ENCODE measurements around the gene GPRC5C. TPM values are rescaled to one million over a fixed set of nuclear protein-coding genes. Genes with fewer than 3 reads are reported as not detected.

The GPRC5C gene
- total and polyA plus RNA-seq, 2 of the 13 experiments (the other 11 are each of a cell fraction or from before 2014, with no cell fraction given): 85.6 to 300 TPM

DNA sequence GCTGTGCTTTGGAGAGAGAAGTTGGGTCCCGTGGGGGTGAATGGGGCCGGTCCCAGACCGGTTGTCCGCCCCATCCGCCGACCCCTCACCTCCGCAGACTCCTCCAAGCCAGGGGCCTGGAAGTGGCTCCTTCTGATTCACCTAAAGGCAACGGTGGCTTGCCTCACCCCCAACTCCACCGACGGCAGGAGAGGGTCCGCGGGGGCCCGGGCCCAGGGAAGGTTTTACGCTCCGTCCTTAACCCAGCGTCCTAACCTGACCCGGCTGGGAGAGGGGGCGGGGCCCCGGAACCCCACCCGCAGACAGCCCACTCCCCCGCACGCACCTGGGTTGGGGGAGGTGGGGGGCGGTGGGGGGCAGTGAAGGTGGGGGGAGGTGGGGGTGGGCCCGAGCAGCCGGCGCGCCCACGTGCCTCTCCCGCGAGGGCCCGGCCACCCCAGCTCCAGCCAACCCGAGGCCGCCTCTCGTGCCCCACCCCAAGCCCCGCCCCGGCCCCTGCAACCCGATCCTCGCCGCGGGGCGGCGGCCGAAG is 21.8 kb downstream of the GPRC5C start (continued):
- TF ChIP-seq CREB1 (IDR thresholded peaks at IDR 0.05) (no peak), CREB1 (CRISPR knock-in tag; IDR thresholded peaks at IDR 0.05) (no peak), KLF9 (CRISPR knock-in tag; IDR thresholded peaks at IDR 0.05; ENCODE audit: low read depth) (no peak), DPF2 (CRISPR knock-in tag; IDR thresholded peaks at IDR 0.05; ENCODE audit: borderline replicate concordance, low read depth) (no peak), TOE1 (CRISPR knock-in tag; IDR thresholded peaks at IDR 0.05) (no peak), ZNF10 (CRISPR knock-in tag; IDR thresholded peaks at IDR 0.05; ENCODE audit: borderline replicate concordance, low read depth) (no peak), CCDC6 (CRISPR knock-in tag; IDR thresholded peaks at IDR 0.05) (0 out of 2 replicates have a peak, but pooled peaks have one; percentile 71), MLLT10 (CRISPR knock-in tag; IDR thresholded peaks at IDR 0.05) (no peak), ZKSCAN5 (CRISPR knock-in tag; IDR thresholded peaks at IDR 0.05) (no peak), PHB2 (IDR thresholded peaks at IDR 0.05; ENCODE audit: partially characterized antibody) (no peak), ZNF367 (CRISPR knock-in tag; IDR thresholded peaks at IDR 0.05; ENCODE audit: borderline replicate concordance) (0 out of 2 replicates have a peak, but pooled peaks have one; percentile 3), NONO (IDR thresholded peaks at IDR 0.05) (no peak), NONO (CRISPR knock-in tag; conservative IDR thresholded peaks at IDR 0.05) (peak; percentile 30; the same call in 1 of the 2 replicates), GTF3A (CRISPR knock-in tag; conservative IDR thresholded peaks at IDR 0.05) (no peak), TBL1XR1 (IDR thresholded peaks at IDR 0.05; ENCODE audit: borderline replicate concordance, low read length, partially characterized antibody) (no peak)
- TF ChIP-seq, protein P1, sequence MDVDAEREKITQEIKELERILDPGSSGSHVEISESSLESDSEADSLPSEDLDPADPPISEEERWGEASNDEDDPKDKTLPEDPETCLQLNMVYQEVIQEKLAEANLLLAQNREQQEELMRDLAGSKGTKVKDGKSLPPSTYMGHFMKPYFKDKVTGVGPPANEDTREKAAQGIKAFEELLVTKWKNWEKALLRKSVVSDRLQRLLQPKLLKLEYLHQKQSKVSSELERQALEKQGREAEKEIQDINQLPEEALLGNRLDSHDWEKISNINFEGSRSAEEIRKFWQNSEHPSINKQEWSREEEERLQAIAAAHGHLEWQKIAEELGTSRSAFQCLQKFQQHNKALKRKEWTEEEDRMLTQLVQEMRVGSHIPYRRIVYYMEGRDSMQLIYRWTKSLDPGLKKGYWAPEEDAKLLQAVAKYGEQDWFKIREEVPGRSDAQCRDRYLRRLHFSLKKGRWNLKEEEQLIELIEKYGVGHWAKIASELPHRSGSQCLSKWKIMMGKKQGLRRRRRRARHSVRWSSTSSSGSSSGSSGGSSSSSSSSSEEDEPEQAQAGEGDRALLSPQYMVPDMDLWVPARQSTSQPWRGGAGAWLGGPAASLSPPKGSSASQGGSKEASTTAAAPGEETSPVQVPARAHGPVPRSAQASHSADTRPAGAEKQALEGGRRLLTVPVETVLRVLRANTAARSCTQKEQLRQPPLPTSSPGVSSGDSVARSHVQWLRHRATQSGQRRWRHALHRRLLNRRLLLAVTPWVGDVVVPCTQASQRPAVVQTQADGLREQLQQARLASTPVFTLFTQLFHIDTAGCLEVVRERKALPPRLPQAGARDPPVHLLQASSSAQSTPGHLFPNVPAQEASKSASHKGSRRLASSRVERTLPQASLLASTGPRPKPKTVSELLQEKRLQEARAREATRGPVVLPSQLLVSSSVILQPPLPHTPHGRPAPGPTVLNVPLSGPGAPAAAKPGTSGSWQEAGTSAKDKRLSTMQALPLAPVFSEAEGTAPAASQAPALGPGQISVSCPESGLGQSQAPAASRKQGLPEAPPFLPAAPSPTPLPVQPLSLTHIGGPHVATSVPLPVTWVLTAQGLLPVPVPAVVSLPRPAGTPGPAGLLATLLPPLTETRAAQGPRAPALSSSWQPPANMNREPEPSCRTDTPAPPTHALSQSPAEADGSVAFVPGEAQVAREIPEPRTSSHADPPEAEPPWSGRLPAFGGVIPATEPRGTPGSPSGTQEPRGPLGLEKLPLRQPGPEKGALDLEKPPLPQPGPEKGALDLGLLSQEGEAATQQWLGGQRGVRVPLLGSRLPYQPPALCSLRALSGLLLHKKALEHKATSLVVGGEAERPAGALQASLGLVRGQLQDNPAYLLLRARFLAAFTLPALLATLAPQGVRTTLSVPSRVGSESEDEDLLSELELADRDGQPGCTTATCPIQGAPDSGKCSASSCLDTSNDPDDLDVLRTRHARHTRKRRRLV (CRISPR knock-in tag; IDR thresholded peaks at IDR 0.05): peak; percentile 15; the same call in 1 of the 2 replicates
- TF ChIP-seq, protein P2, sequence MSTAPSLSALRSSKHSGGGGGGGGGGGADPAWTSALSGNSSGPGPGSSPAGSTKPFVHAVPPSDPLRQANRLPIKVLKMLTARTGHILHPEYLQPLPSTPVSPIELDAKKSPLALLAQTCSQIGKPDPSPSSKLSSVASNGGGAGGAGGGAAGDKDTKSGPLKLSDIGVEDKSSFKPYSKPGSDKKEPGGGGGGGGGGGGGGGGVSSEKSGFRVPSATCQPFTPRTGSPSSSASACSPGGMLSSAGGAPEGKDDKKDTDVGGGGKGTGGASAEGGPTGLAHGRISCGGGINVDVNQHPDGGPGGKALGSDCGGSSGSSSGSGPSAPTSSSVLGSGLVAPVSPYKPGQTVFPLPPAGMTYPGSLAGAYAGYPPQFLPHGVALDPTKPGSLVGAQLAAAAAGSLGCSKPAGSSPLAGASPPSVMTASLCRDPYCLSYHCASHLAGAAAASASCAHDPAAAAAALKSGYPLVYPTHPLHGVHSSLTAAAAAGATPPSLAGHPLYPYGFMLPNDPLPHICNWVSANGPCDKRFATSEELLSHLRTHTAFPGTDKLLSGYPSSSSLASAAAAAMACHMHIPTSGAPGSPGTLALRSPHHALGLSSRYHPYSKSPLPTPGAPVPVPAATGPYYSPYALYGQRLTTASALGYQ (CRISPR knock-in tag; IDR thresholded peaks at IDR 0.05): no peak
- TF ChIP-seq, protein P3, sequence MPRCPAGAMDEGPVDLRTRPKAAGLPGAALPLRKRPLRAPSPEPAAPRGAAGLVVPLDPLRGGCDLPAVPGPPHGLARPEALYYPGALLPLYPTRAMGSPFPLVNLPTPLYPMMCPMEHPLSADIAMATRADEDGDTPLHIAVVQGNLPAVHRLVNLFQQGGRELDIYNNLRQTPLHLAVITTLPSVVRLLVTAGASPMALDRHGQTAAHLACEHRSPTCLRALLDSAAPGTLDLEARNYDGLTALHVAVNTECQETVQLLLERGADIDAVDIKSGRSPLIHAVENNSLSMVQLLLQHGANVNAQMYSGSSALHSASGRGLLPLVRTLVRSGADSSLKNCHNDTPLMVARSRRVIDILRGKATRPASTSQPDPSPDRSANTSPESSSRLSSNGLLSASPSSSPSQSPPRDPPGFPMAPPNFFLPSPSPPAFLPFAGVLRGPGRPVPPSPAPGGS (CRISPR knock-in tag; IDR thresholded peaks at IDR 0.05): no peak
- TF ChIP-seq, protein P4, sequence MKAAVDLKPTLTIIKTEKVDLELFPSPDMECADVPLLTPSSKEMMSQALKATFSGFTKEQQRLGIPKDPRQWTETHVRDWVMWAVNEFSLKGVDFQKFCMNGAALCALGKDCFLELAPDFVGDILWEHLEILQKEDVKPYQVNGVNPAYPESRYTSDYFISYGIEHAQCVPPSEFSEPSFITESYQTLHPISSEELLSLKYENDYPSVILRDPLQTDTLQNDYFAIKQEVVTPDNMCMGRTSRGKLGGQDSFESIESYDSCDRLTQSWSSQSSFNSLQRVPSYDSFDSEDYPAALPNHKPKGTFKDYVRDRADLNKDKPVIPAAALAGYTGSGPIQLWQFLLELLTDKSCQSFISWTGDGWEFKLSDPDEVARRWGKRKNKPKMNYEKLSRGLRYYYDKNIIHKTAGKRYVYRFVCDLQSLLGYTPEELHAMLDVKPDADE (CRISPR knock-in tag; IDR thresholded peaks at IDR 0.05): no peak

Data from HepG2 (cell line).